ENCODE results near the gene TMIGD3.

- no peak for TF ChIP-seq CTCF (IDR thresholded peaks at IDR 0.05)
- TF ChIP-seq ATF2 (CRISPR knock-in tag; IDR thresholded peaks at IDR 0.05; ENCODE audit: borderline replicate concordance, low read depth): no peak
- TF ChIP-seq MYBL2 (CRISPR knock-in tag; IDR thresholded peaks at IDR 0.05): no peak
- no peak for TF ChIP-seq TCF7 (CRISPR knock-in tag; IDR thresholded peaks at IDR 0.05; ENCODE audit: low read depth)
- TF ChIP-seq MAX (CRISPR knock-in tag; IDR thresholded peaks at IDR 0.05): no peak
- TF ChIP-seq ZNF317 (CRISPR knock-in tag; IDR thresholded peaks at IDR 0.05; ENCODE audit: borderline replicate concordance, low read depth): no peak
- TF ChIP-seq PRDM15 (CRISPR knock-in tag; IDR thresholded peaks at IDR 0.05): no peak
- no peak for TF ChIP-seq USF2 (CRISPR knock-in tag; IDR thresholded peaks at IDR 0.05)
- no peak for TF ChIP-seq OVOL2 (CRISPR knock-in tag; IDR thresholded peaks at IDR 0.05; ENCODE audit: borderline replicate concordance)
- no peak for TF ChIP-seq CREM (CRISPR knock-in tag; IDR thresholded peaks at IDR 0.05)
- TF ChIP-seq ZNF512 (CRISPR knock-in tag; IDR thresholded peaks at IDR 0.05; ENCODE audit: borderline replicate concordance): no peak
- TF ChIP-seq ATF3 (CRISPR knock-in tag; conservative IDR thresholded peaks at IDR 0.05): no peak
- TF ChIP-seq CBFB (CRISPR knock-in tag; IDR thresholded peaks at IDR 0.05; ENCODE audit: low read depth): no peak
- no peak for TF ChIP-seq ZSCAN18 (CRISPR knock-in tag; IDR thresholded peaks at IDR 0.05)
Measured at GRCh38 chr1:111512132-111512889, 8.9 kb upstream of the TMIGD3 start.
